Endothelial cell (in vitro differentiated cells): ENCODE measurements around the gene LAD1. TPM values are rescaled to one million over a fixed set of nuclear protein-coding genes. Genes with fewer than 3 reads are reported as not detected.

Source experiments
- DNase-seq: peaks from one replicate; pipeline ENCODE4 v3.0.0; 2021; ENCODE audit warnings: low spot score
- H3K27ac Mint-ChIP-seq: one replicate; pipeline ENCODE4 v1.8.0; 2021; ENCODE audit warnings: mixed read lengths, inconsistent platforms; ENCODE audit not compliant: unreplicated experiment
- H3K27me3 Mint-ChIP-seq: one replicate; pipeline ENCODE4 v1.8.0; 2021; ENCODE audit warnings: mild to moderate bottlenecking, moderate library complexity, mixed read lengths, inconsistent platforms; ENCODE audit not compliant: unreplicated experiment
- H3K36me3 Mint-ChIP-seq: one replicate; pipeline ENCODE4 v1.8.0; 2021; ENCODE audit warnings: mild to moderate bottlenecking, low read depth, mixed read lengths, inconsistent platforms; ENCODE audit not compliant: unreplicated experiment
- H3K4me1 Mint-ChIP-seq: one replicate; pipeline ENCODE4 v1.8.0; 2021; ENCODE audit warnings: mild to moderate bottlenecking, mixed read lengths, inconsistent platforms; ENCODE audit not compliant: unreplicated experiment
- H3K4me3 Mint-ChIP-seq: one replicate; pipeline ENCODE4 v1.8.0; 2021; ENCODE audit warnings: mild to moderate bottlenecking, mixed read lengths, inconsistent platforms; ENCODE audit not compliant: unreplicated experiment
- H3K9me3 Mint-ChIP-seq: one replicate; pipeline ENCODE4 v1.8.0; 2021; ENCODE audit warnings: mixed read lengths, inconsistent platforms; ENCODE audit not compliant: unreplicated experiment
- total RNA-seq: library from RNA; stranded (reverse); fragmentation: NEBNext Ultra II Directional; extraction: Animal tissue kit (Norgen Biotek cat#: 25700); gene quantifications from one replicate; pipeline ENCODE4 v1.2.1, GENCODE V29; 2021; ENCODE audit not compliant: unreplicated experiment
- TF ChIP-seq, protein P1 (sequence below): fragments of 200-600 bp; sonication (generic); IDR thresholded peaks from one replicate; pipeline ENCODE4 v1.5.0; 2021; ENCODE audit warnings: antibody characterized with exemption; ENCODE audit not compliant: unreplicated experiment

Gene LAD1
- total RNA-seq, 1 donor from 2014 or later: 0.59 TPM

GRCh38 chr1:201419746-201420607 lies 20.9 kb upstream of the LAD1 start:
- no peaks in the 10 kb centered on the region for H3K36me3 Mint-ChIP-seq
- H3K27ac Mint-ChIP-seq: no peak overlapping the region
- DNase-seq: no peak
- no peak overlapping the region for H3K4me3 Mint-ChIP-seq
- peaks cover 6% of the 10 kb centered on the region for H3K27me3 Mint-ChIP-seq
- H3K9me3 Mint-ChIP-seq: no peaks in the 10 kb centered on the region
- TF ChIP-seq, protein P1, sequence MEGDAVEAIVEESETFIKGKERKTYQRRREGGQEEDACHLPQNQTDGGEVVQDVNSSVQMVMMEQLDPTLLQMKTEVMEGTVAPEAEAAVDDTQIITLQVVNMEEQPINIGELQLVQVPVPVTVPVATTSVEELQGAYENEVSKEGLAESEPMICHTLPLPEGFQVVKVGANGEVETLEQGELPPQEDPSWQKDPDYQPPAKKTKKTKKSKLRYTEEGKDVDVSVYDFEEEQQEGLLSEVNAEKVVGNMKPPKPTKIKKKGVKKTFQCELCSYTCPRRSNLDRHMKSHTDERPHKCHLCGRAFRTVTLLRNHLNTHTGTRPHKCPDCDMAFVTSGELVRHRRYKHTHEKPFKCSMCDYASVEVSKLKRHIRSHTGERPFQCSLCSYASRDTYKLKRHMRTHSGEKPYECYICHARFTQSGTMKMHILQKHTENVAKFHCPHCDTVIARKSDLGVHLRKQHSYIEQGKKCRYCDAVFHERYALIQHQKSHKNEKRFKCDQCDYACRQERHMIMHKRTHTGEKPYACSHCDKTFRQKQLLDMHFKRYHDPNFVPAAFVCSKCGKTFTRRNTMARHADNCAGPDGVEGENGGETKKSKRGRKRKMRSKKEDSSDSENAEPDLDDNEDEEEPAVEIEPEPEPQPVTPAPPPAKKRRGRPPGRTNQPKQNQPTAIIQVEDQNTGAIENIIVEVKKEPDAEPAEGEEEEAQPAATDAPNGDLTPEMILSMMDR: no peak
- no peaks in the 10 kb centered on the region for H3K4me1 Mint-ChIP-seq

DNA sequence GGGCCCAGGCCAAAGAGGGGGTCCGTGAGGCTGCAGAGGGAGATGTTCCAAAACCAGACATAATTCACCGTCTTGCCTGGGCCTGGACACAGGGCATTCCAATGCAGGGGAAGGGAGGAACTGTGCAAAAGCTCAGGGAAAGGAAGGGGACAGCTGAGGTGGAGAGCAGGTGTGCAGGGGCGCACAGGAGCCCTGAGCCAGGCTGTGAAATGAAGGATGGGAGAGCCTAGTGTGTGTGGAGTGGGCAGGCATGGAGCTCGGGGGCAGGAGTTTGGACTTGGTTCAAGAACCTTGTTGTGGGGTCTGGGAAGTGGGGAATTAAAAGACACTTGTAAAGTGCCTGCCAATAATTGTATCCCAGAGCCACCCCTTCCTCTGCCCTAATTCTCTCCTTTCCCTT lies 20.1 kb upstream of the LAD1 start:
- H3K27ac Mint-ChIP-seq: no peak overlapping the region
- TF ChIP-seq, protein P1: no peak
- H3K9me3 Mint-ChIP-seq: no peaks in the 10 kb centered on the region
- no peak overlapping the region for H3K4me3 Mint-ChIP-seq
- DNase-seq: no peak
- H3K27me3 Mint-ChIP-seq: peaks cover 6% of the 10 kb centered on the region
- no peaks in the 10 kb centered on the region for H3K4me1 Mint-ChIP-seq
- H3K36me3 Mint-ChIP-seq: no peaks in the 10 kb centered on the region

- H3K36me3 Mint-ChIP-seq: no peaks in the 10 kb centered on the region
- peaks cover 3% of the 10 kb centered on the region for H3K27me3 Mint-ChIP-seq
These were observed 19.3 kb upstream of the LAD1 start for GRCh38 chr1:201418461-201418860.

DNA sequence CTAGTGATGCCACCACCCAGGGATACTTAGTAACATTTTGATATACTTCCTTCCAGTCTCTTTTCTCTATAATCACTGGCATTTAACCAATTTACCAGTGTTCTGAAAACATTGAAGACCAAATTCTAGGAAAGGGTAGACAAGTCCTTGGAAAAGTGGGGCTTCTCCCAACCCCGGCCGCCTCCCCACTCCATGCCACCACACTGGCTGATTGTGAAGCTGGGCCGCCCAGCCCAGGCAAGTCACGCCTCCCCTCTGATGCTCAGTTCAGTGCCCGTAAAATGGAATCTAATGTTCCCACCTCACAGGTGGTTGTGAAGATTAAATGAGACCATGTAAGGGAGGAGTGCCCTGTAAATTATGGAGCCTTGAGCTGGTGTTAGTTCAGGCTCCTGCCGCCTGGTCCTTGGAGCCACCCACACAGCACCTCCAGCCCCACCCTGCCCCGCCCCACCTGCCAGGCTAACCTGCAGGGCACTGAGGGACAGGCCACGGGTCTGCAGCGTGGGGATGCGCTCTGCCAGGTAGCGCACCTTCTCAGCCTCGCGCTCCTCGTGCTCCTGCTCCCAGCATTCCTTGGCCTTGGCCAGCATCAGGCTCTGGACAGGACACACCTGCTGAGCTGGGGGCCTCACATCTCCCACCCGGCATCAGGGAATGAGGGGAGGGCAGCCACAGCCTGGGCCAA lies 15.1 kb upstream of the LAD1 start:
- Mint-ChIP-seq H3K27ac (no peak overlapping the region), H3K27me3 (peaks cover 5% of the 10 kb centered on the region)
- TF ChIP-seq, protein P1: no peak

More at GRCh38 chr1:201418461-201418860, 19.3 kb upstream of the LAD1 start:
- no peaks in the 10 kb centered on the region for H3K4me1 Mint-ChIP-seq
- TF ChIP-seq, protein P1: no peak
- H3K27ac Mint-ChIP-seq: no peak overlapping the region
- DNase-seq: no peak
- no peak overlapping the region for H3K4me3 Mint-ChIP-seq
- no peaks in the 10 kb centered on the region for H3K9me3 Mint-ChIP-seq

GRCh38 chr1:201411292-201411691 lies 12.2 kb upstream of the LAD1 start:
- H3K27ac Mint-ChIP-seq: no peak overlapping the region
- H3K4me3 Mint-ChIP-seq: no peak overlapping the region

More for the DNA sequence above, 15.1 kb upstream of the LAD1 start:
- Mint-ChIP-seq H3K36me3 (no peaks in the 10 kb centered on the region), H3K4me1 (peaks cover 8% of the 10 kb centered on the region), H3K4me3 (no peak overlapping the region), H3K9me3 (no peaks in the 10 kb centered on the region)
- DNase-seq: no peak

More at GRCh38 chr1:201411292-201411691, 12.2 kb upstream of the LAD1 start:
- Mint-ChIP-seq H3K9me3 (no peaks in the 10 kb centered on the region), H3K36me3 (no peaks in the 10 kb centered on the region), H3K4me1 (peaks cover 8% of the 10 kb centered on the region), H3K27me3 (peaks cover 3% of the 10 kb centered on the region)
- DNase-seq: no peak
- TF ChIP-seq, protein P1: no peak
